Measurements from ENCODE around the gene PRXL2A.
"Not testable (repeated sequence)": the region's sequence is repeated elsewhere in the genome, so short reads cannot be mapped to it uniquely, and the experiment has no call there.

PRXL2A gene

DNA sequence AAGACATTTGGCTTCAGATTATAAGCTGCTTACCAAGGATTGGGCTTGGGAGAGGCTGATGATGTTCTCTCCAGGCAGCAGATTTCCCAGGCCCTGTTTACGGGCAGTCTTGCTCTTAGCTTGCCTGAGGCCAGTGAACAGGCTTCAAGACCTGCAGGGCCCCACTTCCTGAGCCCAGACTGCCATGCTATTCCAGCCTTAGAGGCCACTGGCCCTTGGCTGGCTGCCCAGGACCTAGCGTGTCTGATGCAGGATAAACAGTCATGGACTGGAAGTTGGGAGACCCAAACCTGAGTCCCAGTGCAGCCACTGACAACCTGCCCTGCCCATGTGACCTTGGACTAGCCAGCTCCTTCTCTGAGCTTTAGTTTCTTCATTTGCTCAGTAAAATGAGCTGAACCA, 2.9 kb downstream of the PRXL2A start:
- no peak for DNase-seq (ENCODE audit: low spot score)

DNA sequence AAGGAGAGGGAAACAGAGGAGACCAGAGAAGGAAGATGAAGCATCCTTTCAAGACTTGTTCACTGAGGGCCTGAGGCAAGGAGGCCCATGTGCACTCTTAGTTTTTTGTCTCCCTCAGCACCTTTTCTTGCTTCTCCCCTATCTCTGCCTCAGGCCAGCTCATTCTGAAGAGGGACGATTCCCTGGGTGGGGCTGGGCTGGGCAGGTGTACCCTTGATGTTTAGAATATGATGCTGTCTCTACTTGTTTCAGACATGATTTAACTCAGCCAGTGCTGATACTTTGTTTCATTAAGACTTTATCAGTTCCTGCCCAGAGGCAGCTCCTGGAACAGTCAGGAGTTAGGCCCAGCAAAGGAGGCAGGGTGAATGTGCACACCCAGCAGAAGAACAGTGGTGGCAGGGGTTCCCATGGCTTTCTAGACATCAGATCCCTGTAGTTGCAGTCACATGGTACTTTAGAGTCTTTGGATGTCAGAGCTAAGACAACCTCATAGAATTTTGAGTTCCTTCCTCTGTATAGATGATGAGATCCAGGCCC, 3.4 kb downstream of the PRXL2A start:
- DNase-seq (ENCODE audit: low spot score) = no peak

DNA sequence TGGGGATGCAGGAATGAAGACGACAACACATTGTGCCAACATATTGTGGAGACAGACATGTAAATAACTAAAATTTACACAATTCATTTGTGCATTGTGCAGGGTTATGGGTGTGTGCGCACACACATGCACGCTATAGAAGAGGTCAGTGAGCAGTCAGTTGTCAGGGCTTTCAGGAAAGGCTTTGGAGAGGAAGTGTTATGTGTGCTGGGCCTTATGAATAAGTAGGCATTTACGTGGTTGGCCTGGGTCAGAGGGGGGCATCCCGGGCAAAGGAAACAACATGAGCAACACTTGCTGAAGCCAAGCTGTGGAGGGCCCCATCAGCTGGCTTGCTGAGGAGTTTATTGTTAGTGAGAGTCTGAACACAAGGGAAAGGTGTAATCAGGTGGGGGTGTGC, 4.1 kb downstream of the PRXL2A start:
- no peak for DNase-seq (ENCODE audit: low spot score)

DNA sequence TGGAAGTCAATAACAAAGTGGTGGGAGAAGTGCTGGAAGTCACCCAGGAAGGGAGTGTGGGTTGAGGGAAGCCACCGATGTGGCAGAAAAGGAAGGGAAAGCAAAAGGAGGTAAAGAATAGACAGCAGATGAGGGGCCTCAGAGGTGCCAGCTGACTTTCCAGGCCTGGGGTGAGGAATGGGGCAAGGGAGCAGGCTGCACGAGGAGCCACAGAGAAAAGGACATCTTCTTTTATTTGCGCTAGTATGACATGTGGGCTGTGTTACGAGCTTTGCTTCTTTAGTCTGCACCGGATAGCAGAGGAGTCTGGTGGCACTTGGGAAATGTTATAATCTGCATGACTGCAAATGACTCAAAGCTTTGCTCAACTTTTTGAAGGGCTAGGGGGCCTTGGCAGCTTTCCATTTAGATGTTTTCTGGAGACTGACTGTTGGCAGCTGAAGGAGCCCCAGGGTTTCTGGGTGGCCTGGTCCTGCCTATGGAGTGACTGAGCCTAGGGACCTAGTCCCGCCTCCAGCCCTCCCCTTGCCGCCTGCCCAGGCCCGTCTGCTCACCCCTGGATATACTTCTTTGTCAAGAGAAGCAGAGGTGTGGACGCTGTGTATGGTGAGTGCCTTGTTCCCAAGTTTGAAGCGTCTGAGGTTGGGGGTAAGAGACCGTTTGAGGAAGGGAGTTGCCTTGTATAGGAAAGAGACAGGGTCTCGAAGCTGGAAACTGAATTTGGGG, 5.1 kb downstream of the PRXL2A start:
- DNase-seq (ENCODE audit: low spot score) = no peak

DNA sequence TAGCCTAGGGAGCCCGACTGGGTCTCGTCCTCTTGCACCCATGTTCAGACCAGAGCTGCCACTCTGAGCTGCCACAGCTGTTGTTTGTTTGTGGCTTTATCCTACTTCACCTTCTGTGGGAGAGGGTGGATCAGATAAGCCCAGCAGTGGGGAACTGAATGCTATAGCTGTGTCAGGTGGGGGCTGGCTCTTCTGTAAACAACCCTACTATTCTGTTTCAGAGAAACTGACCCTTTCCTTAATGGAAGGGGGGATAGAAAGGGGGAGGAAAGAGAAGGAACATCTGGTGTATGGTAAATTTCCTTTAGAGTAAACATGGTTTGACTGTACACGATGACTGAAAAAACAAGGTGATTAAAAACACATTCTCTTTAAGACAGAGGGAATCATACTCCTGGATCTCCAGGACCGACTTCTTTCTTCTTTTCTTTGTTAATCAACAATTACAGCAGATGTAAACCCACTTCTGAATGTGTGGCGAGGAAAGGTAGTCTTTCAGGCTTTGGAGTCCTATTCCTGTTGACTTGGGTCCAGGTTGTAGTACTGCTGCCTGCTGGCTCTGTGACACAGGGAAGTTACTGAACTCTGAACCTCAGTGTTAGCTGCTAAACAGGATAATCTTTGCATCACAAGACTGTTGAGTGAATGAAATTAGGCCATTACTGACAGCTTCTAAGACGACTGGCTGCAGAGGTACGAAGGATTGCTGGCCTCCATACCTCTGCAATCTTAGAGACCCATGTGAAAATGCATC, 6.0 kb downstream of the PRXL2A start:
- no peak for DNase-seq (ENCODE audit: low spot score)

DNA sequence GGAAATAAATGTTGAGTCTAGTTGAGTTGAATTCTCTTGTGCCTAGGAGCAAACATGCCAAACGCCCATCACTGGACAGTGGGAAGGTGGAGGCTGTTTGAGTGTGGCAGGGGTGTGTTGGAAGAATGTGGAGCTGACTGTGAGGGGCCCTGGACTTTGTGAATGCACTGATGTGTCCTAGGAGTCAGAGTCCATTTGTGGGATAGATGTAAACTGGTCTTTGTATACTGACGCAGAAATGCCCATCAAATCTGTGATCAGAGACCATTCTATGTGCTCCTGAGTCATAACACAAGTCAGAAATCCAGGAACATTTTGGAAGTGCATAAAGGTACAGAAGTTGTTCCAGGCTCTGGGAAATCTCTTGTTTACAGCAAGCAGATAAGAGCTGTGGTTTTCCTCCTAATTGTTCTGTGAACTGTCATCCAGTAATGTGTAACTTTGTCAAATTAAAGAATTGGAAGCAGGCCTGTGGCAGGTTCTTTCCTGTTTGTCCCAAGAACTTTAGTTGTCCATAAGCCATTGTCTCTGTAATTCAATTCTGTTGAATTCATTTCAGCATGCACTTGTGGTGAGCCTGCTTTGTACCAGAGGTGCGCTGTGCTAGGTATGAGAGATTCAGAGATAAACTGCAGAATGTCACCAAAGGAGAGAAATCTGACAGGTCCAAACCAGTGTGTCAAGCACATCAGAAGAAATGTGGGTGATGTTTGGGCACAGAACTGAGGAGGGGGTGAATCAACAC, 7.6 kb downstream of the PRXL2A start:
- no peak for DNase-seq (ENCODE audit: low spot score)

DNA sequence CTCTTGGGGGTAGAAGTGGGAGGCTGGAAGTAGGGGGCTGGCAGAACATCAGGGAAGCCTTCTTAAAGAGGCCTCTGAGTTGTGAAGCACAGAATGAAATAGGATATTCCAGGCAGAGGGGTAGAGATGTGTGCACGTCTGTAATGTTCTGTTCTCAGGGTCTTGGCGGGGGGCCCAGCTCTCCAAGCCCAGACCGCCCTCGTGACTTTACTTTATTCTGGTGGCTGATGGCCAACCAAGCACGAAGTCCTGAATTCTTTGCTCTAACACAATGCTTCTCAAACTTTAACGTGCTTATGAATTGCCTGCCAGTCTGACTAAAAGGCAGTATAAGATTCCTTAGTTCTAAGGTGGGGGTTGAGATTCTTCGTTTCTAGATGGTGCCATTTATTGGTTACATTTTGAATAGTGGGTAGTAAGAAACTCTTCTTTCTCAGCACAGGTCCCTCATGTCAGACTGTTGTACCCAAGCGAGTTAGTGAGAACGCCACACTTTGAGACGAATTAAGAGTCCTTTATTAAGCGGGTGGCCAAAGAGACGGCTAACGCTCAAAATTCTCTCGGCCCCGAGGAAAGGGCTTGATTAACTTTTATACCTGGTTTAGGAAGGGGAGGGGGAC, 8.2 kb downstream of the PRXL2A start:
- no peak for DNase-seq (ENCODE audit: low spot score)

DNA sequence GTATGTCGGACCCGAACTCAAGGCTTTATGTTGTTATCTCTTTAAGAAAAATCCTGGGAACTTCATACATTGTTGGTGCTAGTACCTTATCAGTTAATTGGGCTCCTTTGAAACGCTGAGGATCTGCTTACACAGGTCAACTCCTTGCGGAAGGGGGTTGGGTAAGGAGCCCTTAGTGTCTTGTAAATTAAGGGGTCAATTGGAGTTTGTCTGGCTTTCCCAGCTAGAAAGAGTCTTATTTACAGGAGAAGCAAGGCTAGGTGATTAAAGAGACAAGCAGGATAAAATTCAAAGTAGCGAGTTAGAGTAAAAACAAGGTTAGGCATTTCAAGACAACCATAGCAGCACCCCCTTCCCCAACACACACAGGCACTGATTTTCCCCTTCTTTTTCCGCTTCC, 8.9 kb downstream of the PRXL2A start:
- not testable (repeated sequence) for DNase-seq (ENCODE audit: low spot score)

DNA sequence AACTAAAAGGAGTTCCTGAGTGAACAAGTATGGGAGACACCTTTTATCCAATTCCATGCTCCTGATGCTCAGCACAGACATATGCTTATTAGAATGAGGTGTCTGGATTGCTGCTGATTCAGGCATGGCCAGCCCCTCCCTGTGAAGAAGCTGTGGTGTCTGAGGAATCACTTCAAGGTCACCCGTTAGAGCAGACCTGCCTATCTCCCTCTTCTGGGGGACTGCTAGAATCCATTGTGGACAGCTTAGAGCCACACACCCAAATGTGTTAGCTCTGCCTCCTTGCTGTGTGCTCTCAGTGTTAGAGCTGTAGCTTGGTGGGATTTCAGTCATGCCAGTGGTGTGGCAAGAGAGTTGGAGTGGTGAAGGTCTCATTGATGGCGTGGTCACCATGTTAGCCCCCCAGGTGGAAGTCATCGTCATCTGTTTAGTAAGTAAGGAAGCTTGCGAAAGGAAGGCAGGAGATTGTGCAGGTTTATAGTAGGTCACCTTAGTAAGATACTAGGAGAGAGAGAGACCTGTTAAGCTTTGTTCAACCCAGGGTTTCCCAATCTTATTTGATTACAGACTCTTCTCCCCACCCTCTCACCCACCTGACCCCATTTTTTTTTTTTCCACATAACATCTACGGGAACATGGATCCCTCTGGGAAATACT, 12.8 kb downstream of the PRXL2A start:
- no peak for DNase-seq (ENCODE audit: low spot score)

DNA sequence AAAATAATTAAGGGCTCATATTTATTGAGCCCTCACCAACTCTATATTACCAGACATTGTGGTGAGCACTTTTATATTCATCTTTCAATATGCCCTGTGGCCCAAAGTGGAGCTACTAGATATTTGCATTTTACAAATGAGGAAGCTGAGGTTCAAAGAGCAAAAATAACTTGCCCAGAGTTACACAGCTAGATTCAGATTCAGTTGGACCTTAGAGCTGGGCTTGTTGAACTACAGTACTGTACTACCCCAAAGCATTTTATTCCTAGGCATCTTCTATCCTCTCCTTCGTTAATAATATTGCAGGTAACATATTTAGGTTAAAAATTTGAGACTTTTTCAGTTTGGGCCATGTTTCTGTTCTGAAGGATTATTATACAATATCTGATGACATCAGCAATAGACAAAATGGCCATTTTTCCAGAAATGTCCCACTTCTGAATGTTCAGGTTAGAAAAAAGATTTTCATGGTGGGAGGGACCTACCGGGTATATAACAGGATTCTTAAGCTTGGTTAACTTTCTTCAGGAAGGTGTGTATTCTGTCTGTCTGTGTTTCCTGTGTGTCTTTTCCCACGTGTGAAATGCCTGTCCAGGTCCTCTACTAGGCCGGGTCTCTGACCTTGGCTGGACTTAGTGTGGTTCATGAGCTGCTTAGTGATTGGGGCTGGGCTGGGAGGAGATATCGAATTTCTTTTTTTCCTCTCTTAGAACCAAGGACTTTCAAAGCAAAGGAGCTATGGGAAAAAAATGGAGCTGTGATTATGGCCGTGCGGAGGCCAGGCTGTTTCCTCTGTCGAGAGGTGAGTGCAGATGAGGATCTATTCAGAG, 13.6 kb downstream of the PRXL2A start:
- DNase-seq (ENCODE audit: low spot score) = no peak

DNA sequence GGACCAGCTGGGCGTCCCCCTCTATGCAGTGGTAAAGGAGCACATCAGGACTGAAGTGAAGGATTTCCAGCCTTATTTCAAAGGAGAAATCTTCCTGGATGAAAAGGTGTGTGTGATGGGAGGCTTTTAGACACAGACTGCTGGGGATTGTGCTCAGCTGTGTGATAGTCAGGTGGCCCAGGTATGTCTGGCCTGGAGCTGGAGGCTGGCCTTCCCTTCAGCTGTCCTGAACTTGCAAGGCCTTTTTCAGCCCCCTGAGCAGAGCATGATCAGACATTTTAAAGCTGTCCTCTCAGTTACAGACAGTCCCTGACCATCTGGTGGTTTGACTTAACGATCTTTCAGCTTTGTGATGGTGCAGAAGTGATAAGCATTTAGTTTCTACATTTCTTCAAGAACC, 17.6 kb downstream of the PRXL2A start:
- no peak for DNase-seq (ENCODE audit: low spot score)

DNA sequence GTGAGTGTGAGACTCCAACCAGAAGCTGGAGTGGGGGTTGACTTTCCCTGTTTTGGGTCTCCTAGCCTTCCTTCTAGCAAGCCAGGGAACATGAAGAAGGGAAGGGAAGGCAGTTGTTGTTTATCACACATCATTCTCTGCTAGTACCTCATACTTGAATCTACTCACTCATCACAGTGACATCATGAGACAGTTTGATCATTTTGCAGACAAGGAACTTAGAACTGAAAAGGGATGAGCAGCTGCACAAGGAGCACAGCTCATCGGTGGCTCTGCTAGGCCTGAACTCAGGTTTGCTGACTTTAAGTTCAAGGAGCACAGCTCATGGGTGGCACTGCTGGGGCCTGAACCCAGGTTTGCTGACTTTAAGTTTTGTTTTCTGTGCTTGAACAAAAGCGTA, 19.2 kb downstream of the PRXL2A start:
- DNase-seq (ENCODE audit: low spot score) = no peak

DNA sequence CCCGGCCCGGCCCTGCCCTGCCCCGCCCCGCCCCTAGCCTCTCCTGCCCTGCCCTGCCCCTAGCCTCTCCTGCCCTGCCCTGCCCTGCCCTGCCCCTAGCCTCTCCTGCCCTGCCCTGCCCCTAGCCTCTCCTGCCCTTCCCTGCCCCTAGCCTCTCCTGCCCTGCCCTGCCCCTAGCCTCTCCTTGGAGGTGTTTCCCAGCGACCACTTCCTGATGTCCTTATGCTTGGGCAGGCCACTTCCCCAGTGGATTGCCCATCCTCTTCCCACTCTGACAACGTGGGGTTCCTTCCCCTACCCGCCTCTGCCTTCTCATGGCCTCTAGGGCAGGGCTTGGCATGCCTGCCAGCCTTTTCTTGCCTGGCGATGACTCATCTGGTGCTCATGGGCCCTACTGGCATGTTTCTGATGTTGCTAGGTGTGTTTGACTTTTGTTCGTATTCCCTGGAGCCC, 21.2 kb downstream of the PRXL2A start:
- DNase-seq (ENCODE audit: low spot score) = no peak

DNA sequence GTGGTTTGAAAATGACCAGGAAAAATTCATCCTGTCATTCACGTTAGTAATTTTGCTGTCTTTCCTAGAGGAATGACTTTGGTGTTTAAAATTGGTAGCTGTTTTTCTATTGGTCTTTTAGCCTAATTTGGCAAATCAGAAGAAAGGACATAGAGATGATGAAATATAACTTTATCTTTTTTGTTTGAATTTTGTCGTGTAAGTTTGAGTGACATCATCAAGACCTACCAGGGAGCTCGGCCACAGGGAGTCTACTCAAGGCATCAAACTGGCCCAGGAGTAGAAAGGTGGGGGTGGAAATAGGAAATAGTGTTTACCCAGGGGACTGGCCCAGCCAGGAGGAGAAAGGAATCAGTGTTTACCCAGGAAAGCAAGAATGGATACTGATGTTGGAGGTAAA, 24.8 kb downstream of the PRXL2A start:
- no peak for DNase-seq (ENCODE audit: low spot score)

DNA sequence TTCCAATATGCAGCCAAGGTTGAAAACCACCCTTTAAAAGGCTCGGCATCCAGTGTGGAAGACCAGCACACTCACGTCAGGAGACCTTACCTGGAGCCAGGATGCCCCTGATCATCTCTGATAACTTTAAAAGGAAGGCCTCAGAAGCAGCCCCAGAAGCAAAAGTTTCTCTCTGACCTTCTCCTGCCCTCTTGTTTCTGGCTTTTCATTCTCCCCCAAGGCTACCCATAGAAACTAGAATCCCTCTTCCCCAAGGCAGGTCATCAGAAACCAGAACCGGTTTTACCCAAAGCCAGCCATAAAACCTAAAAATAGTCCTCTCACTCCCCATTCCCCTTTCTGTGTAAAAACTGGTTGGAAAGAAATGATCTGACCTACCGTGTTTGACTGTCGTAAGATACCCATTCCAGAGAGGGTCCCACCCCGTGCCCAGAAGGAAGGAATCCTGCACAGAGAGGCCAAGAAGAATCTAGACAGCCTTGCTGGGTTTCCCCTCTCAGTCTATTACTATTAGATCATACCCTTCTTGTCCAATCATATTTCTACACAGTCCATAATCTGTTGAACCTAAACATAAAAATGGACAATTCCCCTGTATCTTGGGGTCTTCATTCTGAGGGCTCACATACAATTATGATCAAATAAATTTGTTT, 28.2 kb downstream of the PRXL2A start:
- DNase-seq (ENCODE audit: low spot score) = no peak

DNA sequence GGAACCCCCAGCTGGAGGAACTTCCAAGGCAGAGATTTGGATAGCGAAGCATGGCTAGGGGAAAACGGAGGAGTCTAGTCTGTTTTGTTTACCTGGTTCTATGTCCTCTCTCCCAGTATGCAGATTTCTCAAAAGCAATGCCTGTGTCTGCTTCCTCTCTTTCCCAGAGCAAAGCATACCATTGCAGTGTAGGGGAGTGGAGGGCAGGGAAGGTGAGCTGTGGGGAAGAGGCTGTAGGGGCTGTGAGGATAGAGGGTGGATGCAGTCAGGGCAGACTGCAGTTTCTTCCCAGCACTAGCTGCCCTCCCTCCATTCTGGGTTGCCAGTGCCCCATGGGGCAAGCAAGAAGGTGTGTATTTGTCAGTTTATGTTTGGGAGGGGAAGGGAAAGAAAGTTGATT, 28.9 kb downstream of the PRXL2A start:
- no peak for DNase-seq (ENCODE audit: low spot score)

DNA sequence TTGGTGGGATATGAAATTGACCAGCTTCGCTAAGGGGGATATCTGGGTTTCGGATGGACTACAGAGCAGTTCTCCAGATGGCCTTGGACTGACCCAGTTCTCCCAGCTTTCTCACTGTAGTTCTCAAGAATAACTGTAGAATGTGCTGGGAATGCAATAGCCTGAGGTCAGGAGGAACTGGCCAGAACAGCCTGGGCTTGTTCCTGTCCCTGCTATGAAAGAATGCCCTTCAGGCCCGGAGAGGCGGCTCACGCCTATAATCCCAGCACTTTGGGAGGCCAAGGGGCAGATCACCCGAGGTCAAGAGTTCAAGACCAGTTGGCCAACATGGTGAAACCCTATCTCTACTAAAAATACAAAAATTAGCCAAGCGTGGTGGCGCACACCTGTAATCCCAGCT, 33.5 kb downstream of the PRXL2A start:
- no peak for DNase-seq (ENCODE audit: low spot score)

DNA sequence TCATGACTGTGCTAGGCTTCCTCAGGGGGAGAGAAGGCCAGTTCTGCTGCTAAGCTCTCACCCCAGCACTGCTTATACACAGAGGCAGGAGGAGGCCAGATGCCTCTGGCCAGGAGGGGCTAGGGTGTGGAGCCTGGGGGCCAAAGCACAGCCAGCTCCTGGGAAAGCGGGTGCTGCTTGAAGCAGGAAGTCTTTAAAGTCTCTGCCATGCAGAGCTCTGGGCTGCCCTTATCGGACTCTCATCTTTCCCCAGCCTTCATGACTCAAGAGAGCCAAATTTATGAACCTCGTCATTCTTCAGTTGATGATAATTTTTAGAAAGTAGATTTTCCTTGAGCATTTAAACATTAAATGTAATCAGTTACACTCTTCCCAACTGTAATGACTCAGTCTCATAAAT, 34.5 kb downstream of the PRXL2A start:
- DNase-seq (ENCODE audit: low spot score) = no peak

DNA sequence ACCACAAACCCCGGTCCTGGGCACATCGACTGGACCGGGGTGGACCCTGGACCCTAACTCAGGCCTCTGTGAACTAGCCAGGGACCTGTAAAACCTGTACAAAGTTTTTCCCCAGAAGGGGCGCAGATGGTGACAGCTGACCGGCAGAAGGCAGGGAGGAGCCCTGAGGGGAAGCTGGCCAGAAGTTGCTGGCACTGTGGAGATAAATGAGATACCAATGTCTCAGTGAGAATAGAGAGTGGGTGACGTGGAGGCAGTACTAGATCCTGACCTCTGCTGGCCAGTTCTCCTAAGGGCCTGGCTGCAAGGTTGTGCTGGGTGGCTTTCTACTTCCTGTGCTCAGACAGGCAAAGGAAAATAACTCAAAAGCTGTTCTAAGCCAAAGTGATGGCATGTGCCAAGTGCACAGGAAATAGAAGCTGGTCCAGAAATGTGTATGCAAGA, 35.2 kb downstream of the PRXL2A start:
- peak; percentile 25 for DNase-seq (ENCODE audit: low spot score)

DNA sequence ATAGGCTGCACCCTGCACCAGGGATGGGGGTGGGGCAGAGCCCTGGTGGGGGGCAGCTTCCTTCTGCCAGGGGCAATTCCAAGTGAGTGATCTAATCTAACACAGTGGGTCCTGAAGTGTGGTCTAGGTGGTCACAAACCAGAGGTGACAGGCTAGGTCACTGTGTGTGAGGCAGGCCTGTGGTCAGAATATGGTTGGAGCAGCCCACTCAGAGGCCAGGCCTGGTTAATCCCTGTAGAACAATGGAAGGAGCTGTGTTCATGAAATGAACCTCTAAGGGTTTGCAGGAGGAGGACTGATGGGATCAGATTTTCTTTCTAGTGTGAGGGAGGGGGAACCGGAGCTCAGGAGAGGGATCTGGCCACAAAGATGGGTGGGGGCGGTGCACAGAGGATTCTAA, 35.8 kb downstream of the PRXL2A start:
- DNase-seq (ENCODE audit: low spot score) = no peak

All from cerebellar cortex (tissue), 1 donor.